Dermis blood vessel endothelial cell (primary cell): ENCODE measurements around the gene NPC1L1. TPM values are rescaled to one million over a fixed set of nuclear protein-coding genes. Genes with fewer than 3 reads are reported as not detected.

Experiments used
- DNase-seq: peaks from one replicate; pipeline ENCODE4 v3.0.0; 2010
- total RNA-seq: library from RNA; depleted of rRNA; stranded (reverse); fragments of >200 nt; gene quantifications from 2 replicates; pipeline ENCODE4 v1.2.3, GENCODE V29; 2014

Gene NPC1L1
- total RNA-seq, 1 donor from 2014 or later, result not detected

GRCh38 chr7:44471850-44472249 is 69.3 kb downstream of the NPC1L1 start:
- DNase-seq, result no peak

DNA sequence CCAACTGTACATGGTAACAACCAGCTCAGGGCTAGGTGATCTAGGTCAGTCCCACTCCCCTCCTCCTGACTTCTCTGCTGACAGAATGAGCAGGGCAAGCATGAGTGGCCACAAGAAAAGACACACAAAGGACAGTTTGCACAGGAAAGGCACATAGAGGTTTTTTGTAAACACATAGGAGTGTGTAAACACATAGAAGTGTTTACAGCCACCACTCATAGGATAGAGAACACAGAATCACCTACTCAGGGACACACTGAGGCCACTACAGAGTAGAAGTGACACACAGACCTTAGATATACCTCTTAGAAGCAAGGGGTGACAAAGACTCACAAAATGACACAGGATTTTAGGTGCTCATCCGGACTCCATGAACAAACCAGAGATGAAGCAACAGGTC is 69.7 kb downstream of the NPC1L1 start:
- no peak for DNase-seq

DNA sequence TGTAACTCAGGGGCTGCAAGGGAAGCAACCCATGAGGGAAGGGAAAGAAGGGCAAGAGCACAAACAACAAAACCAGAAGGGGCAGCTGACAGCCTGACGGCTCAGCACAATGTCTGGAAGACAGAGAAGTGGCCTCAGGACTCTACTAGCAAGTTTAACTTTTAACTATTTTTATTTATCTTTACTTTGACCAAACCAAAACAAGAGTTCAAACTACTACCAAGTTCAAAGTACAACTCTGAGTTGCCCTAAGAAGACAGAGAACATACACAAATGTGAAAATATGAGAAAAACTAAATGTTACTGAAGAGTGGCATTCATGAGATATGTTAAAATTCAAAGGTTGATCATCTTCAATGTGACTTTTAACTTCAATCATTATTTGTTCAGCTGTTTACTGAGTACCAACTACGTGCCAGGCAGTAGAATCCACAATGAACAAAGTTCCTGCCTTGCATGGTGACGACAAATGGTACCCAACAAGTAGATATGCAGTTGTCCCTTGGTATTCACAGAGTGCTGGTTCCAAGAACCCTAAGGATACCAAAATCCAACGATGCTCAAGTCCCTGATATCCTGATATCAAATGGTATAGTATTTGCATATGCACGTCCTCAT is 70.4 kb downstream of the NPC1L1 start:
- no peak for DNase-seq

DNA sequence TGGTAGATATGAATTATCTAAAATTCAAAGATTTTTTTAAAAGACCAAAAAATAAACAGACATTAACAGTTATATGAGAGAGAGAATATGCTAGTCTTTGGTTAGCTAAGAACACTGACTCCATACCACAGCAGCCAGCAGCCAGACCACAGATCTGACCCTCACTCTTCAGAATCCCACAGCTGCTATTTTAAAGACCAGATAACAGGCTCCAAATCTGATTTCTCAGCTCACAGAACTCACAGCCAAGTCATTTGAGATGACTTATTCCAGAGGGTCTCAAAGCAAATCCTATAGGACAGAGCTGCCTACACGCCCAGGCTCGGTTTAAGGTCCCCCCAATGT is 71.0 kb downstream of the NPC1L1 start:
- DNase-seq, result no peak

GRCh38 chr7:44469461-44470134 is 71.5 kb downstream of the NPC1L1 start:
- no peak for DNase-seq

GRCh38 chr7:44467217-44467548 is 73.9 kb downstream of the NPC1L1 start:
- no peak for DNase-seq

- peak; percentile 51 for DNase-seq
These were observed 74.6 kb downstream of the NPC1L1 start for GRCh38 chr7:44466300-44467216.

DNA sequence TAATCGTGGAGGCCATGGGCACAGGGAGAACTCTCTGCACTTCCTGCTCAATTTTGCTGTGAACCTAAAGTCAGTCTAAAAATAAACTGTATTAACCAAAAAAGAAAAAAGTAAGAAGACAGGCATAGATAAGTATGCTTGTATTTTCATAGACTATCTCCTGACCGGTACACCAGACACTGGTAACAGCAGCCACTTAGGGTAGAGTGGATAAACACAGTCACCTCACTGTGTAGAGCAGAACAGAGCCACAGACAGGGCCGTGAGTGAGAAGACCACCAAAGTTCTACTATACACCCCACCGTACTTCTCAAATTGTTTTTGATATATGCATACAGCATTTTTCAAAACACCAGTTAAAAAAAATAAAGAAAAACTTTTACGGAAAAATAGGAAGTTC is 75.6 kb downstream of the NPC1L1 start:
- DNase-seq, result no peak

DNA sequence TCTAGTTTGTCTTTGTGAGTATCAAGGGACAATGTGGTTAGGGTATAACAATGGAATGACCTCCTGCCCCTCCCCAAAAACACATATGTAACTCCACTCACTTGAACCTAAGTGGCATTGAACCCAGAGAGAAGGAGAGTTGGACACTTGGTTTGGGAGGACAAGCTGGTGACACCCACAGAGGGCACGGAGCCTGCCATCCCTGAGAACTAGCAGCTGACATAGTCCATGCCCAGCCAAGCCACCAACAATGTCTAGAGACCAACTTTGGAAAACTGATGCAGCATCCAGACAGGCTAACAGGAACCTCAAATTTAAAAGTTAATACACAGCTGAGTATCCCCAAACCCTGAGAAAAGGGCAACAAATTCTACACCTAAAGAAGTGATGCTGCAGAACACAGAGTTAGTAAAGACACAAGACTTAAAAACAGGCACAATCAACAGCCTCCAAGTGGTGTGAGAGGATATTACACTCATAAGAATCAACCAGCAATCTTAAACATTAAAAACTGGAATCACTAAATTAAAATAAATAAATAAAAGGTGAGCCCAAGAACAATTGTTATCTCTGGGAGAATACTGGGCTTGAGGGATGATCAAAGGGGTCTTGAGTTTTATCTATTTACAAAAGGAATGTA is 77.8 kb downstream of the NPC1L1 start:
- DNase-seq, result peak; percentile 50

Other genes starting within 250 kb of the NPC1L1 start
- gene CAMK2B, start 215.7 kb downstream of the NPC1L1 start, total RNA-seq, result 0.09 and 0.17 TPM in 2 replicates
- 71.6 and 143 TPM in 2 replicates for gene NUDCD3, start 50.7 kb downstream of the NPC1L1 start, total RNA-seq
- 55.5 and 69.5 TPM in 2 replicates for gene DDX56, start 32.6 kb upstream of the NPC1L1 start, total RNA-seq
- gene TMED4, start 40.9 kb upstream of the NPC1L1 start, total RNA-seq, result 78.8 and 191 TPM in 2 replicates
- gene OGDH, start 65.3 kb upstream of the NPC1L1 start, total RNA-seq, result 57.0 and 102 TPM in 2 replicates
- 10.5 and 10.6 TPM in 2 replicates for gene ZMIZ2, start 207.5 kb upstream of the NPC1L1 start, total RNA-seq